ENCODE measurements around the gene NR2F2.

Gene NR2F2

GRCh38 chr15:96349034-96349856, 18.7 kb downstream of the NR2F2 start:
- no peaks in the 10 kb centered on the region for H3K4me1 ChIP-seq (ENCODE audit: low read length)
- peaks cover 17% of the 10 kb centered on the region for H3K27me3 ChIP-seq (replicated peaks; ENCODE audit: insufficient read depth, low read length)
- H3K4me2 ChIP-seq (ENCODE audit: low read depth, low read length): no peak overlapping the region
- no peaks in the 10 kb centered on the region for H3K36me3 ChIP-seq (replicated peaks; ENCODE audit: insufficient read depth, low read length)
- TF ChIP-seq CTCF (IDR thresholded peaks at IDR 0.05; ENCODE audit: low read length) (no peak), EZH2phosphoT487 (IDR thresholded peaks at IDR 0.05; ENCODE audit: low read length) (no peak), EZH2 (optimal IDR thresholded peaks at IDR 0.05; ENCODE audit: low read depth, low read length) (no peak)
- H3K9me2 ChIP-seq (replicated peaks; ENCODE audit: insufficient read depth, low read length): no peaks in the 10 kb centered on the region
- no peak for DNase-seq
- H2AFZ ChIP-seq (ENCODE audit: low read length): no peak overlapping the region
- no peaks in the 10 kb centered on the region for H3K79me2 ChIP-seq (ENCODE audit: low read length)
- no peak overlapping the region for H3K27ac ChIP-seq (ENCODE audit: low read length)
- H3K4me3 ChIP-seq (ENCODE audit: low read length): no peak overlapping the region
- no peaks in the 10 kb centered on the region for H4K20me1 ChIP-seq (ENCODE audit: insufficient read depth, low read length)
- no peaks in the 10 kb centered on the region for H3F3A ChIP-seq (ENCODE audit: insufficient read depth, low read length)
- no peak overlapping the region for H3K9ac ChIP-seq (ENCODE audit: low read length)
- H3K9me3 ChIP-seq (replicated peaks; ENCODE audit: insufficient read depth, low read length): no peaks in the 10 kb centered on the region

- Histone ChIP-seq H2AFZ (ENCODE audit: low read length) (no peak overlapping the region), H3F3A (ENCODE audit: insufficient read depth, low read length) (no peaks in the 10 kb centered on the region), H3K79me2 (ENCODE audit: low read length) (no peaks in the 10 kb centered on the region), H3K4me2 (ENCODE audit: low read depth, low read length) (no peak overlapping the region), H3K27me3 (replicated peaks; ENCODE audit: insufficient read depth, low read length) (peaks cover 25% of the 10 kb centered on the region), H3K27ac (ENCODE audit: low read length) (no peak overlapping the region), H3K9ac (ENCODE audit: low read length) (no peak overlapping the region), H3K9me2 (replicated peaks; ENCODE audit: insufficient read depth, low read length) (no peaks in the 10 kb centered on the region), H3K9me3 (replicated peaks; ENCODE audit: insufficient read depth, low read length) (no peaks in the 10 kb centered on the region), H4K20me1 (ENCODE audit: insufficient read depth, low read length) (no peaks in the 10 kb centered on the region), H3K4me1 (ENCODE audit: low read length) (no peaks in the 10 kb centered on the region), H3K4me3 (ENCODE audit: low read length) (no peak overlapping the region), H3K36me3 (replicated peaks; ENCODE audit: insufficient read depth, low read length) (no peaks in the 10 kb centered on the region)
- no peak for TF ChIP-seq CTCF (IDR thresholded peaks at IDR 0.05; ENCODE audit: low read length)
- TF ChIP-seq EZH2phosphoT487 (IDR thresholded peaks at IDR 0.05; ENCODE audit: low read length): no peak
- TF ChIP-seq EZH2 (optimal IDR thresholded peaks at IDR 0.05; ENCODE audit: low read depth, low read length): no peak
- no peak for DNase-seq
These were observed 19.6 kb downstream of the NR2F2 start for GRCh38 chr15:96349857-96350720.

- H3K9ac ChIP-seq (ENCODE audit: low read length): no peak overlapping the region
- H3K9me3 ChIP-seq (replicated peaks; ENCODE audit: insufficient read depth, low read length): no peaks in the 10 kb centered on the region
- H3K4me3 ChIP-seq (ENCODE audit: low read length): no peak overlapping the region
- H3K9me2 ChIP-seq (replicated peaks; ENCODE audit: insufficient read depth, low read length): no peaks in the 10 kb centered on the region
- H3F3A ChIP-seq (ENCODE audit: insufficient read depth, low read length): no peaks in the 10 kb centered on the region
- H3K4me1 ChIP-seq (ENCODE audit: low read length): no peaks in the 10 kb centered on the region
- no peak overlapping the region; the same call in 1 of the 2 replicates for H3K4me2 ChIP-seq (ENCODE audit: low read depth, low read length)
- no peak overlapping the region for H3K27ac ChIP-seq (ENCODE audit: low read length)
- peaks cover 35% of the 10 kb centered on the region for H3K27me3 ChIP-seq (replicated peaks; ENCODE audit: insufficient read depth, low read length)
- H3K79me2 ChIP-seq (ENCODE audit: low read length): no peaks in the 10 kb centered on the region
- no peaks in the 10 kb centered on the region for H3K36me3 ChIP-seq (replicated peaks; ENCODE audit: insufficient read depth, low read length)
- H4K20me1 ChIP-seq (ENCODE audit: insufficient read depth, low read length): no peaks in the 10 kb centered on the region
- DNase-seq: no peak
- H2AFZ ChIP-seq (ENCODE audit: low read length): no peak overlapping the region
- TF ChIP-seq CTCF (IDR thresholded peaks at IDR 0.05; ENCODE audit: low read length): no peak
- no peak for TF ChIP-seq EZH2 (optimal IDR thresholded peaks at IDR 0.05; ENCODE audit: low read depth, low read length)
- TF ChIP-seq EZH2phosphoT487 (IDR thresholded peaks at IDR 0.05; ENCODE audit: low read length): no peak
These were observed 20.6 kb downstream of the NR2F2 start for GRCh38 chr15:96350934-96351724.

Data from MM.1S (cell line).